GM18520 (cell line): ENCODE measurements around the gene MTA2.

Experiments used
- ATAC-seq: cut with Tn5 transposase; IDR thresholded peaks from one replicate; pipeline ENCODE4 v1.9.1; 2021; ENCODE audit not compliant: unreplicated experiment

Gene MTA2

GRCh38 chr11:62612366-62613290 is 11.0 kb upstream of the MTA2 start, which contains the start of the genes EML3 and ROM1:
Gene EML3, minus strand, starts transcription at chr11:62612775. Its CDS starts 318 bp downstream, at chr11:62612457.
Gene ROM1, plus strand, starts transcription at chr11:62613257. Its CDS starts 25 bp downstream, at chr11:62613282.
- ATAC-seq = peak; percentile 52

GRCh38 chr11:62611705-62612365 is 10.2 kb upstream of the MTA2 start:
- no peak for ATAC-seq

GRCh38 chr11:62610814-62611704 is 9.4 kb upstream of the MTA2 start:
- ATAC-seq = no peak

- no peak for ATAC-seq
These were observed 8.7 kb upstream of the MTA2 start for GRCh38 chr11:62610403-62610802.

GRCh38 chr11:62608776-62609175 is 7.1 kb upstream of the MTA2 start:
- no peak for ATAC-seq

GRCh38 chr11:62607714-62608113 is 6.0 kb upstream of the MTA2 start:
- ATAC-seq = no peak

GRCh38 chr11:62605902-62606301 is 4.2 kb upstream of the MTA2 start:
- ATAC-seq = no peak

- no peak for ATAC-seq
These were observed 3.8 kb upstream of the MTA2 start for GRCh38 chr11:62605467-62605866.

- ATAC-seq = no peak
These were observed 2.9 kb upstream of the MTA2 start for GRCh38 chr11:62604460-62605120.

GRCh38 chr11:62603776-62604299 is 2.2 kb upstream of the MTA2 start:
- no peak for ATAC-seq

GRCh38 chr11:62603072-62603408 is 1.4 kb upstream of the MTA2 start:
- no peak for ATAC-seq

GRCh38 chr11:62602141-62603071 is 741 bp upstream of the MTA2 start:
- ATAC-seq = no peak

GRCh38 chr11:62601122-62601371 is 618 bp downstream of the MTA2 start:
- no peak for ATAC-seq

GRCh38 chr11:62600367-62601121 is 1.1 kb downstream of the MTA2 start:
- no peak for ATAC-seq

- ATAC-seq = no peak
These were observed 1.8 kb downstream of the MTA2 start for GRCh38 chr11:62599901-62600300.

GRCh38 chr11:62599069-62599696 is 2.5 kb downstream of the MTA2 start:
- peak; percentile 35 for ATAC-seq

GRCh38 chr11:62595124-62595523 is 6.5 kb downstream of the MTA2 start:
- no peak for ATAC-seq

- ATAC-seq = no peak
These were observed 8.1 kb downstream of the MTA2 start for GRCh38 chr11:62593434-62594044.
